HCT116 (cell line): ENCODE results near the gene REEP6. TPM values are rescaled to one million over a fixed set of nuclear protein-coding genes. Genes with fewer than 3 reads are reported as not detected.

Experiments
- ATAC-seq: fragments of 200-7000 bp; cut with Tn5 transposase; 2 replicates; pipeline ENCODE4 v1.9.1; 2020; ENCODE audit warnings: mild to moderate bottlenecking, moderate library complexity
- BruUV-seq: library from RNA; stranded (reverse); fragments of 400-500 nt; replicated peaks from 2 replicates; lab custom pipeline; 2021; lab: Mats Ljungman, UMichigan
- CTCF ChIA-PET: fragments of 300-600 bp; sonication (Branson Sonifier 250); formaldehyde crosslinking; loops from one replicate; lab custom pipeline; 2021; ENCODE audit warnings: antibody characterized with exemption; lab: Charles Lee
- POLR2A ChIA-PET: fragments of 300-600, 350-600 bp; sonication (Branson Sonifier 250); formaldehyde crosslinking; loops from one replicate; lab custom pipeline; 2021; ENCODE audit warnings: antibody characterized with exemption; lab: Charles Lee
- RAD21 ChIA-PET, 2 experiments: fragments of 300-600 bp; sonication (Branson Sonifier 250); formaldehyde crosslinking; loops; one replicate each; lab custom pipeline; 2023; ENCODE audit warnings: low total read pairs in 2 of 2; ENCODE audit not compliant: uncharacterized antibody in 2 of 2, unreplicated experiment in 2 of 2, low non-redundant PET in 1 of 2; lab: Charles Lee
- DNase-seq: peaks from one replicate; pipeline ENCODE4 v3.0.0-alpha.2; 2010; ENCODE audit warnings: low read depth, low spot score
- H2AFZ ChIP-seq: fragments of 200-600 bp; shearing (Covaris generic), sonication (generic); 2 replicates; pipeline ENCODE4 v1.6.1; 2017; ENCODE audit warnings: low read depth, mixed run types, mixed read lengths, antibody characterized with exemption, low read length; ENCODE audit not compliant: poor library complexity, severe bottlenecking
- H3K27ac ChIP-seq: 2 replicates; pipeline ENCODE4 v1.5.1; 2012; ENCODE audit warnings: low read depth, low read length
- H3K27me3 ChIP-seq: fragments of 200-600 bp; sonication (generic); 2 replicates; pipeline ENCODE4 v1.6.1; 2016; ENCODE audit warnings: mixed run types, low read length, mixed read lengths; ENCODE audit not compliant: insufficient read depth
- H3K36me3 ChIP-seq, 2 experiments: fragments of 200-500 bp in 1 of 2; fragments of 200-600 bp in 1 of 2; sonication (Bioruptor generic) in 1 of 2; sonication (generic) in 1 of 2; 2 replicates each; pipeline versions ENCODE4 v1.5.1 to v1.6.1; 2014 to 2016; ENCODE audit warnings: low read length in 2 of 2, inconsistent platforms in 1 of 2, mixed read lengths in 1 of 2, mixed run types in 1 of 2; ENCODE audit not compliant: insufficient read depth in 2 of 2, control insufficient read depth in 1 of 2
- H3K4me1 ChIP-seq, 2 experiments: fragments of 200-600 bp in 1 of 2; sonication (generic) in 1 of 2; 2 replicates each; pipeline versions ENCODE4 v1.5.1 to v1.6.1; 2012 to 2017; ENCODE audit warnings: low read length in 2 of 2, inconsistent platforms in 1 of 2, mild to moderate bottlenecking in 1 of 2, mixed read lengths in 1 of 2, mixed run types in 1 of 2, moderate library complexity in 1 of 2; ENCODE audit not compliant: insufficient read depth in 2 of 2, control insufficient read depth in 1 of 2
- H3K4me2 ChIP-seq: fragments of 200-600 bp; sonication (generic); 2 replicates; pipeline ENCODE4 v1.6.1; 2017; ENCODE audit warnings: mixed run types, low read length, mixed read lengths
- H3K4me3 ChIP-seq, 2 experiments: fragments of 200-600 bp in 1 of 2; sonication (generic) in 1 of 2; replicated peaks in 1 of 2; 2 replicates each; pipeline ENCODE4 v1.5.1; 2011 to 2016; ENCODE audit warnings: low read length in 2 of 2, control low read depth in 1 of 2, low read depth in 1 of 2, mild to moderate bottlenecking in 1 of 2, mixed read lengths in 1 of 2, mixed run types in 1 of 2
- H3K79me2 ChIP-seq: fragments of 200-600 bp; sonication (generic); 2 replicates; pipeline ENCODE4 v1.6.1; 2017; ENCODE audit warnings: mild to moderate bottlenecking, mixed run types, low read length, moderate library complexity, mixed read lengths; ENCODE audit not compliant: insufficient read depth
- H3K9ac ChIP-seq: fragments of 200-600 bp; sonication (generic); 2 replicates; pipeline ENCODE4 v1.6.1; 2016; ENCODE audit warnings: low read length, mixed read lengths
- H3K9me2 ChIP-seq: fragments of 200-600 bp; sonication (generic), shearing (Covaris generic); 2 replicates; pipeline ENCODE4 v1.6.1; 2017; ENCODE audit warnings: mixed run types, mild to moderate bottlenecking, moderate library complexity; ENCODE audit not compliant: insufficient read depth
- H3K9me3 ChIP-seq, 2 experiments: fragments of 200-500 bp in 1 of 2; fragments of 200-600 bp in 1 of 2; sonication (Bioruptor generic) in 1 of 2; sonication (generic) in 1 of 2; 2 replicates each; pipeline ENCODE4 v1.6.1; 2014 to 2017; ENCODE audit warnings: low read length in 2 of 2, mixed read lengths in 2 of 2, inconsistent platforms in 1 of 2, low read depth in 1 of 2, mild to moderate bottlenecking in 1 of 2, mixed run types in 1 of 2, moderate library complexity in 1 of 2; ENCODE audit not compliant: control insufficient read depth in 1 of 2, insufficient read depth in 1 of 2
- H4K20me1 ChIP-seq: fragments of 200-600 bp; sonication (generic), shearing (Covaris generic); 2 replicates; pipeline ENCODE4 v1.6.1; 2017; ENCODE audit warnings: mixed run types, mild to moderate bottlenecking, moderate library complexity; ENCODE audit not compliant: insufficient read depth
- CEBPB ChIP-seq: IDR thresholded peaks from 2 replicates; pipeline ENCODE4 v1.6.1; 2012; ENCODE audit warnings: low read depth
- EGR1 ChIP-seq: IDR thresholded peaks from 2 replicates; pipeline ENCODE4 v1.6.1; 2012; ENCODE audit warnings: low read depth
- ELF1 ChIP-seq: IDR thresholded peaks from 2 replicates; pipeline ENCODE4 v1.6.1; 2012; ENCODE audit warnings: low read depth, borderline replicate concordance
- EZH2 ChIP-seq: fragments of 200-600 bp; sonication (generic); IDR thresholded peaks from 2 replicates; pipeline ENCODE4 v1.6.1; 2017; ENCODE audit warnings: antibody characterized with exemption, mixed run types
- EZH2phosphoT487 ChIP-seq: fragments of 200-600 bp; IDR thresholded peaks from 2 replicates; pipeline ENCODE4 v1.6.1; 2018; ENCODE audit warnings: antibody characterized with exemption, borderline replicate concordance
- FOSL1 ChIP-seq: IDR thresholded peaks from 2 replicates; pipeline ENCODE4 v1.6.1; 2012; ENCODE audit warnings: low read depth
- JUND ChIP-seq: IDR thresholded peaks from 2 replicates; pipeline ENCODE4 v1.6.1; 2012
- POLR2AphosphoS5 ChIP-seq: IDR thresholded peaks from 2 replicates; pipeline ENCODE4 v1.6.1; 2011; ENCODE audit warnings: mild to moderate bottlenecking, low read depth, low read length, moderate library complexity
- REST ChIP-seq: IDR thresholded peaks from 2 replicates; pipeline ENCODE4 v1.6.1; 2012; ENCODE audit warnings: low read depth
- SIN3A ChIP-seq: IDR thresholded peaks from 2 replicates; pipeline ENCODE4 v1.6.1; 2012; ENCODE audit warnings: low read depth
- SP1 ChIP-seq: IDR thresholded peaks from 2 replicates; pipeline ENCODE4 v1.6.1; 2012; ENCODE audit warnings: low read depth
- YY1 ChIP-seq: IDR thresholded peaks from 2 replicates; pipeline ENCODE4 v1.6.1; 2011; ENCODE audit warnings: low read length, low read depth, moderate library complexity, mild to moderate bottlenecking; ENCODE audit not compliant: insufficient replicate concordance; ENCODE audit errors: extremely low read depth
- ZFX ChIP-seq: fragments of 450-650 bp; IDR thresholded peaks from 2 replicates; pipeline ENCODE4 v1.6.1; 2017
- ZNF274 ChIP-seq: fragments of 200-500 bp; sonication (Bioruptor generic); IDR thresholded peaks from 2 replicates; pipeline ENCODE4 v1.6.1; 2014; ENCODE audit warnings: mild to moderate bottlenecking, low read depth, low read length, inconsistent platforms
- intact Hi-C: fragments of 100-400 bp; cut with micrococcal nuclease; formaldehyde crosslinking; loops from 2 replicates; pipeline ENCODE4 v1.10.0; 2022
- total RNA-seq: library from RNA; stranded (reverse); gene quantifications from one replicate; pipeline ENCODE4 v1.2.1, GENCODE V29; 2021; ENCODE audit not compliant: unreplicated experiment

REEP6 gene
- total RNA-seq, 1 experiment from 2014 or later = 53.9 TPM

DNA sequence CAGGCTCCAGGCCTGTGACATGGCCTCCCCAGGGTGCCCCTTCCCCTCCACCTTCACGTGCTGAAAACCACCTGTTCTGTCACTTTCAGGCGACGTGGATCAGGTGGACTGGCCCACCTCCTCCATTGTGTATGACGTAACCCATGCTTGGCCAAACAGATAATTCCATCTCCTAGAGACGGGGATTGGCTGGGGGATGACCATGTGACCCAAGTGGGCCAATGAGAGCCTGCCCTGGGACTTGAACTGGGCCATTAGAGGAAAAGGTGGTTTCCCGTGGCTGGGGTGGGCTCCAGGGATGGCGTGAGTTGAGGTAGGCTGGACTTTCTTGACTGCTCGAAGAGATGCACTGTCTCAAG is 25.4 kb downstream of the REEP6 start:
- no peak for DNase-seq
- peaks cover 10 to 27% of the 10 kb centered on the region in 2 experiments for H3K4me1 ChIP-seq
- no peak overlapping the region for H3K9ac ChIP-seq
- no peak overlapping the region for H2AFZ ChIP-seq
- CTCF ChIA-PET = no interaction called here
- H3K79me2 ChIP-seq = peaks cover 10% of the 10 kb centered on the region; the same call in 1 of the 2 replicates
- H3K27me3 ChIP-seq = no peaks in the 10 kb centered on the region
- intact Hi-C loops = no loop called here
- no peak for ATAC-seq
- POLR2A ChIA-PET = no interaction called here
- H4K20me1 ChIP-seq = no peaks in the 10 kb centered on the region
- TF ChIP-seq FOSL1 = no peak
- TF ChIP-seq CEBPB = no peak
- no peak for TF ChIP-seq EZH2phosphoT487
- TF ChIP-seq ZNF274 = no peak
- no peak for TF ChIP-seq SIN3A
- no peak for TF ChIP-seq EZH2
- TF ChIP-seq ELF1 = no peak
- TF ChIP-seq ZFX = no peak
- TF ChIP-seq EGR1 = no peak
- TF ChIP-seq JUND = no peak
- no peak for TF ChIP-seq REST
- no peak for TF ChIP-seq SP1
- no peak for TF ChIP-seq YY1
- TF ChIP-seq POLR2AphosphoS5 = no peak
- H3K9me3 ChIP-seq = no peaks in the 10 kb centered on the region
- H3K9me2 ChIP-seq = no peaks in the 10 kb centered on the region
- H3K4me3 ChIP-seq = no peak overlapping the region
- no peak overlapping the region for H3K27ac ChIP-seq
- H3K4me2 ChIP-seq = no peak overlapping the region
- no TSS peak for BruUV-seq
- RAD21 ChIA-PET = no interaction called here
- no peaks in the 10 kb centered on the region for H3K36me3 ChIP-seq
